ENCODE data around the gene SEC14L5. TPM values are rescaled to one million over a fixed set of nuclear protein-coding genes. Genes with fewer than 3 reads are reported as not detected.

The SEC14L5 gene
- polyA plus RNA-seq, 3 donors = 0.03 TPM; not detected in 2

GRCh38 chr16:5001986-5002385 lies 43.9 kb downstream of the SEC14L5 start:
- DNase-seq = no peak

DNA sequence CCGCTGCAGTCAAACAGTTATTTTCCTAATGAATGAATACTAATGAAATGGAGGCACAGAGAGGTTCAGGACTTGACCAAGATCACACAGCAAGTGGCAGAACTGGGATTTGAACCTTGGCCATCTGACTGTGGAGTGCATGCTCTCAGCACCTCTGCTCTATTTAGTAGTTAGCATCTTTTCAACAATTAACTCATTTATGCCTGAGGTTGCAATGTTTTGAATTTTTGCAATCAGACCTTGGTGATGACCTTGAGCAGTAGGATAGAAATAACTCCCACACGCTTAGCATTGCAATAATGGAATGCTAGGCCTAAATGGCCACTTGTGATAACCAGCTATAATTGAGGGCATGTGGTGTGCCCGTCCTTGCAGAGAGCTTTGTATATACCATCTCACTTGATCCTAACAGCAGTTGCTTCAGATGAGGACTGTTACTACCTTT lies 44.6 kb downstream of the SEC14L5 start:
- Histone ChIP-seq H3K27ac (ENCODE audit: low read depth in 1 of 2, low read length in 2 of 2) (no peak overlapping the region), H3K9ac (ENCODE audit: insufficient read depth, low read length, poor library complexity, severe bottlenecking) (no peak overlapping the region), H3K4me3 (replicated peaks in 1 of 3; ENCODE audit: low read depth in 2 of 3, low read length in 3 of 3) (no peak overlapping the region), H3K4me1 (ENCODE audit: control insufficient read depth in 1 of 2, insufficient read depth in 2 of 2, low read length in 2 of 2) (no peaks in the 10 kb centered on the region), H2AFZ (ENCODE audit: insufficient read depth, low read depth, low read length, poor library complexity, severe bottlenecking) (no peak overlapping the region), H3K27me3 (ENCODE audit: control insufficient read depth in 2 of 2, insufficient read depth in 2 of 2, low read length in 2 of 2) (no peaks in the 10 kb centered on the region), H4K20me1 (ENCODE audit: insufficient read depth, low read length) (no peaks in the 10 kb centered on the region), H3K36me3 (replicated peaks in 1 of 2; ENCODE audit: control insufficient read depth in 1 of 2, insufficient read depth in 2 of 2, low read length in 2 of 2) (no peaks in the 10 kb centered on the region), H3K4me2 (replicated peaks; ENCODE audit: extremely low read depth, low read length, poor library complexity, severe bottlenecking) (no peak overlapping the region), H3K9me3 (replicated peaks in 1 of 2; ENCODE audit: control insufficient read depth in 1 of 2, insufficient read depth in 1 of 2, low read length in 2 of 2) (no peaks in the 10 kb centered on the region), H3K79me2 (ENCODE audit: insufficient read depth, low read length) (no peaks in the 10 kb centered on the region)
- Mint-ChIP-seq H3K27me3 (ENCODE audit: low read depth in 3 of 3) (peaks cover 0 to 11% (median 4%) of the 10 kb centered on the region in 3 donors), H3K4me3 (no peak overlapping the region), H3K4me1 (peaks cover 3% of the 10 kb centered on the region), H3K36me3 (no peaks in the 10 kb centered on the region), H3K27ac (no peak overlapping the region), H3K9me3 (no peaks in the 10 kb centered on the region)
- no peak for DNase-seq
- intact Hi-C loops (cut with micrococcal nuclease) = no loop called here
- TF ChIP-seq, protein P1, sequence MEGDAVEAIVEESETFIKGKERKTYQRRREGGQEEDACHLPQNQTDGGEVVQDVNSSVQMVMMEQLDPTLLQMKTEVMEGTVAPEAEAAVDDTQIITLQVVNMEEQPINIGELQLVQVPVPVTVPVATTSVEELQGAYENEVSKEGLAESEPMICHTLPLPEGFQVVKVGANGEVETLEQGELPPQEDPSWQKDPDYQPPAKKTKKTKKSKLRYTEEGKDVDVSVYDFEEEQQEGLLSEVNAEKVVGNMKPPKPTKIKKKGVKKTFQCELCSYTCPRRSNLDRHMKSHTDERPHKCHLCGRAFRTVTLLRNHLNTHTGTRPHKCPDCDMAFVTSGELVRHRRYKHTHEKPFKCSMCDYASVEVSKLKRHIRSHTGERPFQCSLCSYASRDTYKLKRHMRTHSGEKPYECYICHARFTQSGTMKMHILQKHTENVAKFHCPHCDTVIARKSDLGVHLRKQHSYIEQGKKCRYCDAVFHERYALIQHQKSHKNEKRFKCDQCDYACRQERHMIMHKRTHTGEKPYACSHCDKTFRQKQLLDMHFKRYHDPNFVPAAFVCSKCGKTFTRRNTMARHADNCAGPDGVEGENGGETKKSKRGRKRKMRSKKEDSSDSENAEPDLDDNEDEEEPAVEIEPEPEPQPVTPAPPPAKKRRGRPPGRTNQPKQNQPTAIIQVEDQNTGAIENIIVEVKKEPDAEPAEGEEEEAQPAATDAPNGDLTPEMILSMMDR (IDR thresholded peaks at IDR 0.05) = no peak
- 95% methylated on average over 2 of the region's 3 CpGs for WGBS (ENCODE audit: insufficient coverage)

More at GRCh38 chr16:5001986-5002385, 43.9 kb downstream of the SEC14L5 start:
- Mint-ChIP-seq H3K4me1 (peaks cover 3% of the 10 kb centered on the region), H3K27me3 (ENCODE audit: low read depth in 3 of 3) (peaks cover 0 to 13% (median 6%) of the 10 kb centered on the region in 3 donors), H3K9me3 (no peaks in the 10 kb centered on the region), H3K36me3 (no peaks in the 10 kb centered on the region), H3K4me3 (no peak overlapping the region), H3K27ac (no peak overlapping the region)
- H3K4me2 ChIP-seq (replicated peaks; ENCODE audit: extremely low read depth, low read length, poor library complexity, severe bottlenecking) = no peak overlapping the region
- intact Hi-C loops (cut with micrococcal nuclease) = no loop called here
- no peaks in the 10 kb centered on the region for H3K79me2 ChIP-seq (ENCODE audit: insufficient read depth, low read length)
- no peaks in the 10 kb centered on the region for H3K9me3 ChIP-seq (replicated peaks in 1 of 2; ENCODE audit: control insufficient read depth in 1 of 2, insufficient read depth in 1 of 2, low read length in 2 of 2)
- TF ChIP-seq, protein P1 (IDR thresholded peaks at IDR 0.05) = no peak
- no peaks in the 10 kb centered on the region for H3K27me3 ChIP-seq (ENCODE audit: control insufficient read depth in 2 of 2, insufficient read depth in 2 of 2, low read length in 2 of 2)
- H3K4me3 ChIP-seq (replicated peaks in 1 of 3; ENCODE audit: low read depth in 2 of 3, low read length in 3 of 3) = no peak overlapping the region
- H3K27ac ChIP-seq (ENCODE audit: low read depth in 1 of 2, low read length in 2 of 2) = no peak overlapping the region
- no peak overlapping the region for H3K9ac ChIP-seq (ENCODE audit: insufficient read depth, low read length, poor library complexity, severe bottlenecking)
- WGBS (ENCODE audit: insufficient coverage) = 72% methylated on average over 2 of the region's 6 CpGs
- H3K36me3 ChIP-seq (replicated peaks in 1 of 2; ENCODE audit: control insufficient read depth in 1 of 2, insufficient read depth in 2 of 2, low read length in 2 of 2) = no peaks in the 10 kb centered on the region
- H3K4me1 ChIP-seq (ENCODE audit: control insufficient read depth in 1 of 2, insufficient read depth in 2 of 2, low read length in 2 of 2) = no peaks in the 10 kb centered on the region
- no peak overlapping the region for H2AFZ ChIP-seq (ENCODE audit: insufficient read depth, low read depth, low read length, poor library complexity, severe bottlenecking)
- H4K20me1 ChIP-seq (ENCODE audit: insufficient read depth, low read length) = no peaks in the 10 kb centered on the region

All from CD14-positive monocyte (primary cell).